Measurements from ENCODE around the gene RER1.

GRCh38 chr1:2380816-2381591 lies 10.6 kb upstream of the RER1 start:
- TF ChIP-seq CTCF (IDR thresholded peaks at IDR 0.05 in 4 of 5, conservative IDR thresholded peaks at IDR 0.05 in 1 of 5) (no peak), POLR2A (IDR thresholded peaks at IDR 0.05) (no peak)

Measured in gastrocnemius medialis (tissue), 4 donors.